Measurements from ENCODE around the gene ZNF888. TPM values are rescaled to one million over a fixed set of nuclear protein-coding genes. Genes with fewer than 3 reads are reported as not detected.
"Not testable (repeated sequence)": the region's sequence is repeated elsewhere in the genome, so short reads cannot be mapped to it uniquely, and the experiment has no call there.

ZNF888 gene
- total RNA-seq, 1 donor: 4.7 TPM

DNA sequence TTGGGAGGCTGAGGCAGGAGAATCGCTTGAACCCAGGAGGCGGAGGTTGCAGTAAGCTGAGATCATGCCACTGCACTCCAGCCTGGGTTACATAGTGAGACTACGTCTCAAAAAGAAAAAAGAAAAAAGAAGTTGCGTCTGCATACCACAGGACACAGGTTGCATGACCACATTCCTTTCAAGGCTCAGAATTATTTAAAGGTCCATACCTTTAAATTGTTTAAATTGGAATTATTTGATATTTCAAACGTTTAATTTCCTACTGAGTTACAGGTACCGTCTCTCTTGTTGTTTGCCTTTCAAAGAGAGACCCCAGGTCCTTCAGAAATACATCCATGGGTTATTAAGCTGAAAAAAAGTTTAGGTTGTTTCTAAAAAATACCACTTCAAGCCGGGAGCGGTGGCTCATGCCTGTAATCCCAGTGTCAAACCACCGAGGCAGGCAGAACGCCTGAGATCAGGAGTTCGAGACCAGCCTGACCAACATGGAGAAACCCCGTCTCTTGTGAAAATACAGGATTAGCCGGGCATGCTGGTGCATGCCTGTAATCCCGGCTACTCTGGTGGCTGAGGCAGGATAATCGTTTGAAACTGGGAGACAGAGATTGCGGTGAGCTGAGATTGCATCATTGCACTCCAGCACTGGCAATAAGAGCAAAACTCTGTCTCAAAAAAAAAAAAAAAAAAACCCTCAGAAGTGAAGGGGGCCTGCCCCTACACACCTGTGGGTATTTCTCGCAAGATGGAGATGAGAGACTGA, 20.8 kb upstream of the ZNF888 start:
- TF ChIP-seq, protein P1, sequence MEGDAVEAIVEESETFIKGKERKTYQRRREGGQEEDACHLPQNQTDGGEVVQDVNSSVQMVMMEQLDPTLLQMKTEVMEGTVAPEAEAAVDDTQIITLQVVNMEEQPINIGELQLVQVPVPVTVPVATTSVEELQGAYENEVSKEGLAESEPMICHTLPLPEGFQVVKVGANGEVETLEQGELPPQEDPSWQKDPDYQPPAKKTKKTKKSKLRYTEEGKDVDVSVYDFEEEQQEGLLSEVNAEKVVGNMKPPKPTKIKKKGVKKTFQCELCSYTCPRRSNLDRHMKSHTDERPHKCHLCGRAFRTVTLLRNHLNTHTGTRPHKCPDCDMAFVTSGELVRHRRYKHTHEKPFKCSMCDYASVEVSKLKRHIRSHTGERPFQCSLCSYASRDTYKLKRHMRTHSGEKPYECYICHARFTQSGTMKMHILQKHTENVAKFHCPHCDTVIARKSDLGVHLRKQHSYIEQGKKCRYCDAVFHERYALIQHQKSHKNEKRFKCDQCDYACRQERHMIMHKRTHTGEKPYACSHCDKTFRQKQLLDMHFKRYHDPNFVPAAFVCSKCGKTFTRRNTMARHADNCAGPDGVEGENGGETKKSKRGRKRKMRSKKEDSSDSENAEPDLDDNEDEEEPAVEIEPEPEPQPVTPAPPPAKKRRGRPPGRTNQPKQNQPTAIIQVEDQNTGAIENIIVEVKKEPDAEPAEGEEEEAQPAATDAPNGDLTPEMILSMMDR (IDR thresholded peaks at IDR 0.05; ENCODE audit: insufficient read depth, low read depth, low read length): no peak
- no peak overlapping the region for H3K4me3 ChIP-seq (ENCODE audit: low read depth, low read length)
- peak; percentile 11 for DNase-seq (ENCODE audit: low read depth)

DNA sequence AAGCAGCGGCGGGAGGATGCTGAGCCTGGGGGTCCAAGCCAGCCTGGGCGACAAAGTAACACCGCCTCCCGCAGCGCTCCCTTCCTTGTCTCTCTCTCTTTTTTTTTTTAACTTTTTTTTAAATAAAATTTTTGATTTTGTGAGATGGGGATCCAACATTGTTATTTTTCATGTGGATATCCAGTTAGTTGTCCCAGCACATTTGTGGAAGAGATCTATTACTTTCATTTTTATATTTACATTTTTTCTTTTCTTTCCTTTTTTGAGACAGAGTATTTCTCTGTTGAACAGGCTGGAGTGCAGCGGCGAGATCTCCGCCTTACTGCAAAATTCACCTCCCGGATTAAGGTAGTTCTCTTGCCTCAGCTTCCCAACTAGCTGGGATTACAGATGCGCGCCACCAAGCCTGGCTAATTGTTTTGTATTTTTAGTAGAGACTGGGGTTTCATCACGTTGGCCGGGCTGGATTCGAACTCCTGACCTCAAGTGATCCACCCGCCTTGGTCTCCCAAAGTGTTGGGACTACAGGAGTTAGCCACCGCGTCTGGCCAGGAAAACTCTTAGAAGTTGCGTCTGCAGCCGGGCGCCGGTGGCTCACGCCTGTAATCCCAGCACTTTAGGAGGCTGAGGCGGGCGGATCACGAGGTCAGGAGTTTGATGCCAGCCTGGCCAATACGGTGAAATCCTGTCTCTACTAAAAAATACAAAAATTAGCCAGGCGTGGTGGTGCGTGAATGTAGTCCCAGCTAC, 20.1 kb upstream of the ZNF888 start:
- DNase-seq (ENCODE audit: low read depth): no peak
- peak overlapping the region; percentile 92 for H3K4me3 ChIP-seq (ENCODE audit: low read depth, low read length)
- TF ChIP-seq, protein P1 (IDR thresholded peaks at IDR 0.05; ENCODE audit: insufficient read depth, low read depth, low read length): no peak

DNA sequence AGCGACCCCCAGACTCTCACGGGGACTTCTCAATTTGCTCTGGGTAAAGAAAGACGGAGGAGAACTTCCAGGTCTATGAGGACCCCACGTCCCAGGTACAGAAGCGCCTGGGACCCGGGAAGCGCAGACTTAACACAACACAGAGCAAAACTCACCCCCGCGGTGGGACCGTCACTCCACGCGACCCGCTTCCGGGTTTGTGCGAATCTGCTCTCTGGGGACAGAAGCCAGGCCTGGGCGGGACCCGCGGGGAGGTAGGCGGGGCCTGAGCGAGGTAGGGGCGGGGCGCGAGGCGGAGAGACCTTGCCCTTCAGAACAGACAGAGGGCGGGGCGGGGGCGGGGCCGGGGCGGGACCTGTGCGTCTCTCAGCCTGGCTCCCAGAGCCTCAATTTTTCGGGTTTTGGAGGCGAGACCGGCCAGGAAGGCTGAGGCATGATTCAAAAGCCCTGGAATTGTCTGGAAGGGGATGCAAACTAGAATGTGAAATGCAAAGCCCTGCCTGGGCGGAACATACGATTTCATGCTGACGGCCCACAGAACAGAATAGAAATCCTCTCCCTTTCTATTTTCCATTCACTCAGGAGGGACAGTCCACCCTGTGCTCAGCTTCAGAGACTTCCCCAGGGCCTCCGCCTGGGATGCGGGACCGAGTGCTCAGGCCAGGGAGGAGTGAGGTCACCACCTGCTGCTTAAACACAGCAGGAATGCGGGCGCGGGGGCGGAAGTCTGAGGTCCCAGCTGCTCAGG, 19.3 kb upstream of the ZNF888 start:
- peak; percentile 83 for DNase-seq (ENCODE audit: low read depth)
- TF ChIP-seq, protein P1 (IDR thresholded peaks at IDR 0.05; ENCODE audit: insufficient read depth, low read depth, low read length): no peak
- H3K4me3 ChIP-seq (ENCODE audit: low read depth, low read length): peak overlapping the region; percentile 92

DNA sequence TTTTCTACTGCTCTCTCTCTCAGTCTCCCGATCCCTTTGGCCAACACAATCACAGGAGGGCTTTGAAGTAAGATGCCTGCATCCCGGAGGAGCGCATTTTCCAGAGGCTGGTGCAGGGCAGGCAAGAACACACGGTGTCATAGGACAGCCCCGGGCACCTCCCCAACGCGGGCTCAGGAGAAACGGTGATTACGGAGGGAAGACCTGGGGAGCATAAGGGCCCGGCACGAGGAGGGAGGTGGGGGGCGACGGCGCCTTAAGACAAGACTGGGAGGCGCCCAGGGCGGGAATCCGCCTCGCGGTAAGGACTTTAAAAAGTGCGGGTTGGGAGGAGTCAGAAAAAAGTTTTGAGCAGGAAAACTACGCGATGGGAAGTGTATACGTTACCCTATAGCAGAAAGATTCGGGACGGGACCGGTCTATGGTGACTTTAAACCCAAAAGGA, 18.7 kb upstream of the ZNF888 start:
- peak; percentile 32 for DNase-seq (ENCODE audit: low read depth)
- TF ChIP-seq, protein P1 (IDR thresholded peaks at IDR 0.05; ENCODE audit: insufficient read depth, low read depth, low read length): no peak
- peak overlapping the region; percentile 92 for H3K4me3 ChIP-seq (ENCODE audit: low read depth, low read length)

DNA sequence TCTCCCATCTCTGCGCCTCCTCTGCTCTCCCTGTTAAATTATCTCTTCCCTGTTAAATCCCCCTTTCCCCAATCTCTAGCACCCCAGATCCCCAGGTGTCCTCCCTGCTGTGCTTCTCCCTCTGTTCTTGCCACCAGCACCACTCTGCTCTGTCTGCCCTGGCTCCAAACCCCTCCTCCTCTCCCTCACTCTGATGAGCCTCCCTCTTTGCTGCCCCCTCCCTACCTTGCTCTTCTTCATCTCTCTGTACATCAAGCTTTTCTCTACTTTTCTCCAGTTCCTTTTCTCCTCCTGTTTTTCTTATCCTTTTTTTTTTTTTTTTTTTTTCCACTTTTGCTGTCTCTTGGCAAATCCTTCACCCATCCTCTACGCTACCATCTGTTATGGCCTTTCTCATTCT, 18.3 kb upstream of the ZNF888 start:
- DNase-seq (ENCODE audit: low read depth): not testable (repeated sequence)
- peak overlapping the region; percentile 92 for H3K4me3 ChIP-seq (ENCODE audit: low read depth, low read length)

DNA sequence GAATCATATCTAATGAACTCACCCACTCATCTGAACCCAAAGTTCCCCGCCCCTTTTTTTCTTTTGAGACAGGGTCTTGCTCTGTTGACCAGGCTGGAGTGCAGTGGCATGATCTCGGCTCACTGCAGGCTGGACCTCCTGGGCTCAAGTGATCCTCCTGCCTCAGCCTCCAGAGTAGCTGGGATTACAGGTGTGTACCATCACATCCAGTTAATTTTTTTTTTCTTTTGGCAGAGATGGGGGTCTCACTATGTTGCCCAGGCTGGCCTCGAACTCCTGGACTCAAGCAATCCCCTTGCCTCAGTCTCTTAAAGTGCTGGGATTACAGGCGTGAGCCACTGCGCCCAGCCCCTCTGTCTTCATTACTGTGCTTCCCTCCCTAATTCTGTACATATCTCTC, 17.7 kb upstream of the ZNF888 start:
- not testable (repeated sequence) for DNase-seq (ENCODE audit: low read depth); H3K4me3 ChIP-seq (ENCODE audit: low read depth, low read length)

DNA sequence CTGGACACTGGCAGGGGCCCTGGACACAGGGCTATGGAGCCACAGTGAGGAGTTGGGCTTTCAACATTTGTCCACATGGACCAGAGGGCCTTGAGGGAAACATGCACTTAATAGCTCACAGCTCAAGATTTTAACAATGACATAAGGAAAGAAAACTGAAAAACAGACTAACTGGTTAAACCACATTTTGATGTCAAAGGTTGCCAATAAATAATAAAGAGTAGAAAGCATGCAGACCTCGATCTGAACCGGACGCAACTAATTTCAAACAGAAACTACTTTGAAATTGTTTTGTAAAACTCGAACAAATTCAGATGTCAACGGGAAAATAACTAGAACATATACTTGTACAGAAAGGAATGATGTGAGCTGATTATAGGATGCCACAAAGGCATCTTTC, 15.5 kb upstream of the ZNF888 start:
- TF ChIP-seq, protein P1 (IDR thresholded peaks at IDR 0.05; ENCODE audit: insufficient read depth, low read depth, low read length): no peak
- H3K4me3 ChIP-seq (ENCODE audit: low read depth, low read length): no peak overlapping the region
- peak; percentile 44 for DNase-seq (ENCODE audit: low read depth)
